Activated T-cell treated with anti-CD3 and anti-CD28 coated beads, Interleukin-2, amount 50 U/mL, for 1 hour (primary cell): ENCODE results near the gene GUCY1A1.

Source experiments
- DNase-seq: peaks from one replicate; pipeline ENCODE4 v3.0.0-alpha.2; 2020

Gene GUCY1A1

DNA sequence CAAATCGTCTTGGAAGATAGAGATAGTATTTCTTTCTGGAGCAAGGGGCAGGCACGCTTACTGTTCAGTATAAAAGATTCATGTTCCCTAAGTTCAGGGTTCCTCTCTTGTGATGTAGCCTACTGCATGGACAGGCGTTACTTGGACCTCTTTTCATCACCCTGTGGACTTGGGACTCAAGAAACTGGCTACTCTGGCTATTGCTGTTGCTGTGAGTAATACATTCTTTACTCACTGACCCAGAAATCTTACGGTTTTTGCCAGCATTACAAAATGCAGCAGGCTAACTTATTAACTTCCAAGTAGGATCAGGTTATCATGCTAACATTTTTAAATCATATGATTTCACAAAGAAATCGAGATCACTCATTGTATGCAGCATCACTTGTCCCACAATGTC is 79.3 kb downstream of the GUCY1A1 start:
- no peak for DNase-seq

GRCh38 chr4:155748039-155748438 is 81.4 kb downstream of the GUCY1A1 start:
- DNase-seq: no peak

DNA sequence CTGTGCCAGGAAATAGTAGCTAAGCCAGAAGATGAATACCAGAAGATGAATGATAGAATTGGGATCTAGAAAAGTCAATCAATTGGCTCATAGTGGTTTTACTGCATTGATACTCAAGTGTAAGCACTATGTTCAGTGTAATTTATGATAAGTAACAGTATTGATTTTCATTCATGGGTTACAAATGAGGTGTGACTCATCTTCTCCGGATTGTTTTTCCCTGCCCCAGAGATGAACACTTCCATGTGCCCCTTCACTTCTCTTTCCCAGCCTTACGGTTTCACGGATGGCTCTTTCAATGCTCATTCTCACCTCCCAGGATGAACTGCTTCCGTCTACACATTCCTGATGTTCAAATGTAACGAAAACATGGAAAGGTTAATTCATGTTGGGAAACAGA is 82.4 kb downstream of the GUCY1A1 start:
- no peak for DNase-seq

DNA sequence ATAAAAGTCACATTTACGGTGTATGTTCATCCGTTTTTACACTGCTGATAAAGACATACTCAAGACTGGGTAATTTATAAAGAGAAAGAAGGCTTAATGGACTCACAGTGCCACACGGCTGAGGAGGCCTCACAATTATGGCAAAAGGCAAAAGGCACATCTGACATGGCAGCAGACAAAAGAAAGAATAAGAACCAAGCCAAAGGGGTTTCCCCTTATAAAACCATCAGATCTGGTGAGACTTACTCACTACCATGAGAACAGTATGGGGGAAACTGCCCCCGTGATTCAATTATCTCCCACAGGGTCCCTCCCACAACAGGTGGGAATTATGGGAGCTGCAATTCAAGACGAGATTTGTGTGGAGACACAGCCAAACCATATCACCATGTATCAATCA is 84.9 kb downstream of the GUCY1A1 start:
- no peak for DNase-seq

- no peak for DNase-seq
Measured at GRCh38 chr4:155757745-155758265, 91.2 kb downstream of the GUCY1A1 start.

DNA sequence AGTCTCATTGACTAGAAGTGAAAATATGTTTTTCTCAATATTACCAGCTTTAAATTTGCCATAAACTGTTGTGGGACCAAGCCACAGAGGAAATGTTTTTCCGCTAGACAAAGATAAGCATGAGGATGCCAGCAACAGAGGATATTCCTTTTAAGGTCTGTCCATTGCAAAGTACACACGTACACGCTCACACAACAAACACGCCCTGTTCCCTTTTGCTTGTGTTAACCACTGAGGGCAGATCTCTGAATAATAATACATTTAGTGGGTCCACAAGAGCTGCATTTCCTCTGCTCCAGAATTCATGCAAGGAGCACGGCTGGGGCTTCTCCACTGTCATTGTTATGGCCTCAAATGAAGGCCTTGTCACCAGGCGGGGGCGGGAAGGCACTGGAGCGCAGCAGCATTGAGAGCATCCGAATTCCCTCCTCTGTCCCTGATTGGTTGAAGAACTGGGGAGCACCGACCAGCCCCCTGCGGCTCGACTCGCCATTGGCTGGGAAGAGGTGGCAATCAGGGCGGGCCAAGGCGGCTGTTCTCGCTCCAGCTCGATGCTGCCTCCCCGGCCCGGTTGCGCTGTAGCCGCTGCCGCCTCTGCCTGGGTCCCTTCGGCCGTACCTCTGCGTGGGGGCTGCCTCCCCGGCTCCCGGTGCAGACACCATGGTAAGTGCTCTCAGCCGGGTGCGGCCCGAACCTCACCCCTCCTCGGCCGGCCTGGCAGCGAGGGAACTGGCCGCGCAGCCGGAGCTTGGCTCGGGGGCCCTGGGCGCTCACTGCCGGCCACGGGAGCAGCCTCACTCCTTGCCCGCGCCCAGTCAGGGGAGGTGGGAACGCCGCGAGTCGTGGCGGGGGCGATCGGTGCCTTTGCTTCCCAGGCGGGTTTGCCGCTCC is 92.1 kb downstream of the GUCY1A1 start, which contains the start of gene GUCY1B1:
GUCY1B1 (plus strand) TSS at position 541 of the 891 bp plus-strand sequence; CDS start at position 661, 120 bp downstream.
- peak; percentile 58 for DNase-seq

- DNase-seq: peak; percentile 18
Measured at GRCh38 chr4:155759372-155760252, 93.0 kb downstream of the GUCY1A1 start.

GRCh38 chr4:155761047-155761446 is 94.4 kb downstream of the GUCY1A1 start:
- no peak for DNase-seq

GRCh38 chr4:155761916-155762315 is 95.3 kb downstream of the GUCY1A1 start:
- no peak for DNase-seq

- DNase-seq: no peak
Measured at GRCh38 chr4:155762334-155762733, 95.7 kb downstream of the GUCY1A1 start.

- no peak for DNase-seq
Measured at GRCh38 chr4:155763551-155763950, 96.9 kb downstream of the GUCY1A1 start.

DNA sequence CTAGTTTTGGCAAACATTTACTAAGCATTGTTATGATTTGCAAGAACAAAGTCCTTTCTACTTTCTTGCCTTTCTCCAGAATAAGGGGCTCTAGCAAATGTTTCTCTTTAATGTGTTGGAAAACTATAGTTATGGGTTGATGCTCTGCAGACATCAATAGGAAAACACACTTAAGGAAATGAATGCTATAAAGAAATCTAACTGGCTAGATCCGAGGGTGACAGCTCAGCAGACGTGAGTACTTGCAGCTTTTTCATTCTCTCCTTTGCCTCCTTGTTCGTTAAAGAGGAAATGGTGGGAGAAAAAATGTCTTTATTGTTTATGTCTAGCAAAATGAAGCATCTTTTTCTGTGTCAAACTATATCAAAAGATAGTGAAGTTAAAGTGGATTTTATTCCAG is 98.5 kb downstream of the GUCY1A1 start:
- no peak for DNase-seq

GRCh38 chr4:155766622-155767021 is 100.0 kb downstream of the GUCY1A1 start:
- DNase-seq: no peak

DNA sequence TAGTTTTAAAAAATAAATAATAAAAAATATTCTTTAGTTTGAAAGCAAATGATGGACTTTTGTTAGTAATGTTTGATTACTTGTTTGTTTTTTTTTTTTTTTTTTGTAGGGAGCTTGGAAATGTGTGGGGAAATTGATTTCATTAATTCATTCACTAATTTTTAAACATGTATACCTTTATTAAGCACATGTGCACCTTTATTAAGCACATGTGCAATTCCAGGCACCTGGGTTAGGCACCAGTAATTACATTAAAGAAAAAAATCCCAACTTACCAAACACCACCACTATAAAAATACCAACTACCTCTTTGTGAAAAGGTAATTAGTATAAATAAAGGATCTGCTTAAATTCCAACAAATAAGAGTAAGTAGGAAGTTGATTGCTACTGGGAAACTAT is 101.7 kb downstream of the GUCY1A1 start:
- DNase-seq: no peak

DNA sequence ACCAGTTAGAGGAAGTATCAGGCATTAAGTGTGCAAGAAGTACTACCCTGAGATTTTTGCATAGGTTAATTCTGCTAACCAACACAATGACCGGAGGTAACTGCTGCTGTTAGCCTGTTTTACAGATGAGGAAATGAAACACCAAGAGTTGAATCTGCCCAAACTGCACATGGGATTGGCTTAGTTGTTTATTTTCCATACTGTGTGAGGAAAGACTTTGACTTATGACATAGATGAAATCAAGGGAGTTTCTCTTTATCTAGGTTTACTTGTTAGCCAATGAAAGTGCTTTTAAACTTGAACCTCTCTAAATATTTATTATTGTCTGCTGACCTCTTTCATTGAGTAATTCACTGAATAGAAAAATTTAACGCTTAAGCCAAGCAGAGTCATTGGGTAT is 102.4 kb downstream of the GUCY1A1 start:
- DNase-seq: no peak

GRCh38 chr4:155772459-155773195 is 106.0 kb downstream of the GUCY1A1 start:
- DNase-seq: no peak

DNA sequence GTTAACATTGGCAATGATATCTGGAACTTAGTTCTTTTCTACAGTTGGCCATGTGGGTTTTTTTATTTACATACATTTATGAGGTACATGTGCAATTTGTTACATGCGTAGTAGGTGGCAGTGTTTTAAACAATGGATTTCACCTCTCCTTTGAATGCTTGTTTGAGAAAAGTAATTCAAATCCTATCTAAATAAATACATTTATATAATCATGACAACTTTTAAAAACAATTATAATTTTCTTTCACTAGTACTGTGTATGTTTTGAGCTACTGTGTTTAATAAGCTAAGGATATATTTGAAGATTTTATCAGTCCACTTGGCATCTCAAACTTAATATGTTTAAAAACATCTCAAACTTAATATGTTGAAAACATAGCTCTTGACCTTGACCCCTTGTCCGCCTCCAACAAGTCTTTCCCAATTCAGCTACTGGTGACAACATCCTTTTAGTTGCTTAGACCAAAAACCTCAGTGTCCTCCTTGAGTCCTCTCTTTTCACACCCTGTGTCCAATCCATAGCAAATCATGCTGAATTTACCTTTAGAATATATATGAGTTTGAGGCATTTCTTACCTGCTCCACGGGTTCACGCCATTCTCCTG is 106.7 kb downstream of the GUCY1A1 start:
- no peak for DNase-seq

DNA sequence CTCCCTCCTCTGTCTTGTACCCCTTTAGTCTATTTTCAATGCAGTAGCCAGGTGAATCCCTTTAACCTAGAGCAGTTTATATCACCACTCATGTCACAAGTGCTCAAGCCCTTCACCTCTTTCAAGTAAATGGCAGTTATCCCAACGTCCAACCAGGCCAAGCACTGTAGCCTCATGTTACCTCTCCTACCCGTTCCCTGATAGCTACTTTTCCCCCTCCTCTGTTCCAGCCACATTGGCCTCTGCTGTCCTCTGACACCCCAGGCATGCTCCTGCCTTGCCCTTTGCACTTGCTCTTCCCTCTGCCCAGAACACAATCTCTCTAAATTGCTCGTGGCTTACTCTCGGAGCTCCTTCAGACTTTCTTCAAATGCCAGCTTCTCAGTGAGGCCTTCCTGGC is 107.4 kb downstream of the GUCY1A1 start:
- DNase-seq: no peak

GRCh38 chr4:155777971-155778735 is 111.5 kb downstream of the GUCY1A1 start:
- DNase-seq: no peak

DNA sequence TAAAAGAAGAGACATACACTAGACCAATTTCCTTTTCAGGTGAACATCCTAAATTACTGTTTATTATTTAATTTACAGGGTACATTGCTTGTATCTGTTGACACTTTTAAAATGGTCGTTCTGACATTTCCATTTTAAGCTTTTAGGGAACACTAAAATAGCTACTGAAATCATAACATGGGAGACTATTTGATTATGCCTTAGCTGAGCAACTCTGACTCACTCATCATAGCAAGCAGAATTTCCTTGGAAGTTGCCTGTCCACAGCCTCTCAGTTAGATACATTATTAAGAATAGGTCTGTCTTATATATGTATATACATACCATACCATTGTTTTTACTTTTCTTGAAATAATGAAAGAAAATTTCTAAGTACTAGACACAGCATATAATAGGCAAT is 114.1 kb downstream of the GUCY1A1 start:
- DNase-seq: no peak

- DNase-seq: no peak
Measured at GRCh38 chr4:155781249-155781831, 114.7 kb downstream of the GUCY1A1 start.
